GM12878 (cell line): Measurements from ENCODE around the gene GPR158. TPM values are rescaled to one million over a fixed set of nuclear protein-coding genes. Genes with fewer than 3 reads are reported as not detected.

Experiments used
- ATAC-seq: fragments of 200-7000 bp; cut with Tn5 transposase; 3 replicates; pipeline ENCODE4 v1.9.1; 2020; ENCODE audit warnings: mild to moderate bottlenecking, moderate library complexity
- BruUV-seq: library from RNA; stranded (reverse); fragments of 400-500 nt; replicated peaks from 2 replicates; lab custom pipeline; 2021; lab: Mats Ljungman, UMichigan
- CTCF ChIA-PET: fragments of 300-600 bp; sonication (Branson Sonifier 250); formaldehyde crosslinking; extraction: SDS; loops from one replicate; lab custom pipeline; 2021; ENCODE audit warnings: inconsistent platforms; lab: Yijun Ruan, JAX
- POLR2A ChIA-PET: fragments of 350-600 bp; formaldehyde crosslinking; extraction: SDS; loops from one replicate; lab custom pipeline; 2021; ENCODE audit warnings: inconsistent platforms; lab: Charles Lee
- RAD21 ChIA-PET: fragments of 300-600 bp; sonication (Branson Sonifier 250); formaldehyde crosslinking; loops from one replicate; lab custom pipeline; 2023; ENCODE audit warnings: antibody characterized with exemption; ENCODE audit not compliant: unreplicated experiment; lab: Charles Lee
- SMC1A ChIA-PET: fragments of 300-600 bp; sonication (Branson Sonifier 250); formaldehyde crosslinking; loops from one replicate; lab custom pipeline; 2023; ENCODE audit not compliant: unreplicated experiment, uncharacterized antibody; lab: Charles Lee
- DNase-seq: peaks from one replicate; pipeline ENCODE4 v3.0.0-alpha.2; 2011; ENCODE audit warnings: low read depth, low spot score
- FAIRE-seq: peaks from 3 replicates; lab custom pipeline; 2011; peaks lifted over from hg19 to GRCh38; lab: Jason Lieb, UNC
- H2AFZ ChIP-seq: 2 replicates; pipeline ENCODE4 v1.6.0; 2011; ENCODE audit warnings: low read depth, low read length, control low read depth; ENCODE audit not compliant: control insufficient read depth
- H3K27ac ChIP-seq: 2 replicates; pipeline ENCODE4 v1.5.1; 2011; ENCODE audit warnings: control low read depth; ENCODE audit not compliant: control insufficient read depth, insufficient read depth
- H3K27me3 ChIP-seq, 2 experiments: replicated peaks in 1 of 2; 2 replicates each; pipeline versions ENCODE4 v1.6.0 to v1.6.1; 2011; ENCODE audit warnings: low read length in 1 of 2; ENCODE audit not compliant: control insufficient read depth in 2 of 2, insufficient read depth in 2 of 2
- H3K36me3 ChIP-seq, 2 experiments: 2 replicates each; pipeline ENCODE4 v1.5.1; 2011; ENCODE audit warnings: low read length in 1 of 2; ENCODE audit not compliant: control insufficient read depth in 2 of 2, insufficient read depth in 2 of 2
- H3K4me1 ChIP-seq: 2 replicates; pipeline ENCODE4 v1.6.1; 2011; ENCODE audit warnings: mild to moderate bottlenecking, low read length, moderate library complexity, mixed read lengths; ENCODE audit not compliant: control insufficient read depth, insufficient read depth
- H3K4me2 ChIP-seq: 2 replicates; pipeline ENCODE4 v1.6.0; 2011; ENCODE audit warnings: control low read depth; ENCODE audit not compliant: control insufficient read depth, insufficient read depth
- H3K4me3 ChIP-seq: fragments of 200-600 bp; sonication (generic); 2 replicates; pipeline ENCODE4 v1.5.1; 2016
- H3K79me2 ChIP-seq: 2 replicates; pipeline ENCODE4 v1.6.0; 2011; ENCODE audit warnings: low read length; ENCODE audit not compliant: control insufficient read depth, insufficient read depth
- H3K9ac ChIP-seq: 2 replicates; pipeline ENCODE4 v1.8.0; 2011; ENCODE audit warnings: low read length, control low read depth, mixed read lengths; ENCODE audit not compliant: control insufficient read depth, insufficient read depth
- H3K9me3 ChIP-seq: replicated peaks from 3 replicates; pipeline ENCODE4 v1.5.1; 2011; ENCODE audit warnings: mild to moderate bottlenecking, low read length; ENCODE audit not compliant: control insufficient read depth, insufficient read depth
- H4K20me1 ChIP-seq: 2 replicates; pipeline ENCODE4 v1.6.0; 2011; ENCODE audit not compliant: control insufficient read depth, insufficient read depth
- EED ChIP-seq: sonication (generic); IDR thresholded peaks from 2 replicates; pipeline ENCODE4 v1.6.1; 2016; ENCODE audit warnings: antibody characterized with exemption, low read depth
- GABPA ChIP-seq: IDR thresholded peaks from 2 replicates; pipeline ENCODE4 v1.6.1; 2014; ENCODE audit warnings: antibody characterized with exemption, low read depth, mild to moderate bottlenecking, inconsistent platforms
- HDAC6 ChIP-seq: fragments of 200-600 bp; sonication (generic); IDR thresholded peaks from one replicate; pipeline ENCODE4 v1.8.0; 2017; ENCODE audit warnings: antibody characterized with exemption; ENCODE audit not compliant: unreplicated experiment
- PAX5 ChIP-seq: IDR thresholded peaks from 2 replicates; pipeline ENCODE4 v1.6.1; 2011; ENCODE audit warnings: low read depth, low read length, borderline replicate concordance
- STAT3 ChIP-seq: IDR thresholded peaks from 2 replicates; pipeline ENCODE4 v1.6.1; 2011; ENCODE audit warnings: low read depth, low read length, improper control_type of control experiment
- TCF12 ChIP-seq: IDR thresholded peaks from 2 replicates; pipeline ENCODE4 v1.6.1; 2011; ENCODE audit warnings: low read depth, mild to moderate bottlenecking, low read length
- WGBS: methylation state at CpG from one replicate; pipeline ENCODE4 v1.1.6; 2016; ENCODE audit warnings: low lambda C conversion rate; ENCODE audit not compliant: insufficient replicate concordance, insufficient coverage; ENCODE audit errors: missing lambda C conversion rate; 5-methylcytosine and 5-hydroxymethylcytosine counted together
- in situ Hi-C: fragments of 300-500 bp; cut with MboI; formaldehyde crosslinking; loops from 9 replicates; pipeline ENCODE4 v1.14.3; 2018; ENCODE audit warnings: mixed read lengths
- intact Hi-C: fragments of 100-400 bp; cut with micrococcal nuclease; formaldehyde crosslinking; loops from one replicate; pipeline ENCODE4 v1.14.2; 2022; ENCODE audit not compliant: unreplicated experiment
- polyA plus RNA-seq, 11 experiments: library from polyadenylated mRNA; depleted of rRNA in 4 of 11; unstranded in 6 of 11; stranded (reverse) in 5 of 11; fragments of >200 nt; fragmentation: Nextera tagmentation in 4 of 11; fragmentation: Illumina TruSeq in 1 of 11; extraction: Ambion mirVana in 4 of 11; extraction: Trizol in 1 of 11; gene quantifications; 1 replicate in 1 of 11; 2 replicates in 10 of 11; pipeline versions ENCODE4 v1.2.1 to v1.2.3, GENCODE V29; 2011 to 2016; ENCODE audit warnings: inconsistent platforms in 2 of 11, missing spikeins in 2 of 11, low read depth in 1 of 11
- total RNA-seq, 4 experiments: library from RNA; depleted of rRNA in 3 of 4; stranded (reverse); fragments of >200 nt in 3 of 4; fragmentation: Illumina TruSeq in 1 of 4; extraction: Trizol in 1 of 4; gene quantifications; 2 replicates each; pipeline versions ENCODE4 v1.2.1 to v1.2.3, GENCODE V29; 2013 to 2021
- TF ChIP-seq, protein P1 (sequence below): fragments of 450-650 bp; IDR thresholded peaks from 2 replicates; pipeline ENCODE4 v1.6.1; 2014; ENCODE audit warnings: mild to moderate bottlenecking
- TF ChIP-seq, protein P2 (sequence below): fragments of 450-650 bp; formaldehyde crosslinking; IDR thresholded peaks from 2 replicates; pipeline ENCODE4 v1.4.0; 2022; ENCODE audit warnings: mild to moderate bottlenecking, moderate library complexity
- TF ChIP-seq, protein P3 (sequence below), 3 experiments: IDR thresholded peaks in 2 of 3; conservative IDR thresholded peaks in 1 of 3; 2 replicates each; pipeline ENCODE4 v1.5.1; 2011; ENCODE audit warnings: low read depth in 3 of 3, low read length in 3 of 3, mild to moderate bottlenecking in 3 of 3, control low read depth in 2 of 3, moderate library complexity in 2 of 3, inconsistent platforms in 1 of 3, mixed read lengths in 1 of 3; ENCODE audit not compliant: control insufficient read depth in 2 of 3, insufficient read depth in 1 of 3; ENCODE audit errors: extremely low read depth in 1 of 3
- TF ChIP-seq, protein P4 (sequence below): fragments of 450-650 bp; IDR thresholded peaks from 2 replicates; pipeline ENCODE4 v1.6.1; 2018; ENCODE audit warnings: borderline replicate concordance, mild to moderate bottlenecking; ENCODE audit not compliant: partially characterized antibody
- TF ChIP-seq, protein P5 (sequence below): fragments of 450-650 bp; IDR thresholded peaks from 2 replicates; pipeline ENCODE4 v1.6.1; 2016; ENCODE audit warnings: mild to moderate bottlenecking

GPR158 gene
- total and polyA plus RNA-seq, 10 of the 15 experiments (the other 5 are each of a cell fraction or from before 2014, with no cell fraction given), result not detected

DNA sequence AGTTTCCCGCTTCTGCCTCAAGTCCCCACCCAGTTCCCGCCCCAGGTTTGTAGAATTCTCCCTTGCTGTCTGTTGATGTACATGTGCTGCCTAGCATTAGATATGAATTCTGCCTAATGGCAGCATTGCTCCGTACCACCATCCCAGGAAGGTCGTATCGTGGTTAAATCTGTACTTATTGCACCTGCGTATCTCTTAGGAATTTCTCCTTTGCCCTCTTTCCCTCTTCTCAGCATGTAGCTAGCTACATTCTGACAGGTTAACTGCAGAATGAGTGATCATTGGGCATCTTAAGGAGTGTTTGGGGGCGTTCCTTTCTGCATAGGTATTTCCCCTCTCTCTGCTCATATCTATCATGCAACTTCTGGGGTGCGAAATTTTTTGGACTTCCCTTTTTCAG is 293.1 kb downstream of the GPR158 start (continued):
- TF ChIP-seq, protein P1, sequence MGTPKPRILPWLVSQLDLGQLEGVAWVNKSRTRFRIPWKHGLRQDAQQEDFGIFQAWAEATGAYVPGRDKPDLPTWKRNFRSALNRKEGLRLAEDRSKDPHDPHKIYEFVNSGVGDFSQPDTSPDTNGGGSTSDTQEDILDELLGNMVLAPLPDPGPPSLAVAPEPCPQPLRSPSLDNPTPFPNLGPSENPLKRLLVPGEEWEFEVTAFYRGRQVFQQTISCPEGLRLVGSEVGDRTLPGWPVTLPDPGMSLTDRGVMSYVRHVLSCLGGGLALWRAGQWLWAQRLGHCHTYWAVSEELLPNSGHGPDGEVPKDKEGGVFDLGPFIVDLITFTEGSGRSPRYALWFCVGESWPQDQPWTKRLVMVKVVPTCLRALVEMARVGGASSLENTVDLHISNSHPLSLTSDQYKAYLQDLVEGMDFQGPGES, result no peak
- no peak for TF ChIP-seq GABPA
- TF ChIP-seq, protein P2, sequence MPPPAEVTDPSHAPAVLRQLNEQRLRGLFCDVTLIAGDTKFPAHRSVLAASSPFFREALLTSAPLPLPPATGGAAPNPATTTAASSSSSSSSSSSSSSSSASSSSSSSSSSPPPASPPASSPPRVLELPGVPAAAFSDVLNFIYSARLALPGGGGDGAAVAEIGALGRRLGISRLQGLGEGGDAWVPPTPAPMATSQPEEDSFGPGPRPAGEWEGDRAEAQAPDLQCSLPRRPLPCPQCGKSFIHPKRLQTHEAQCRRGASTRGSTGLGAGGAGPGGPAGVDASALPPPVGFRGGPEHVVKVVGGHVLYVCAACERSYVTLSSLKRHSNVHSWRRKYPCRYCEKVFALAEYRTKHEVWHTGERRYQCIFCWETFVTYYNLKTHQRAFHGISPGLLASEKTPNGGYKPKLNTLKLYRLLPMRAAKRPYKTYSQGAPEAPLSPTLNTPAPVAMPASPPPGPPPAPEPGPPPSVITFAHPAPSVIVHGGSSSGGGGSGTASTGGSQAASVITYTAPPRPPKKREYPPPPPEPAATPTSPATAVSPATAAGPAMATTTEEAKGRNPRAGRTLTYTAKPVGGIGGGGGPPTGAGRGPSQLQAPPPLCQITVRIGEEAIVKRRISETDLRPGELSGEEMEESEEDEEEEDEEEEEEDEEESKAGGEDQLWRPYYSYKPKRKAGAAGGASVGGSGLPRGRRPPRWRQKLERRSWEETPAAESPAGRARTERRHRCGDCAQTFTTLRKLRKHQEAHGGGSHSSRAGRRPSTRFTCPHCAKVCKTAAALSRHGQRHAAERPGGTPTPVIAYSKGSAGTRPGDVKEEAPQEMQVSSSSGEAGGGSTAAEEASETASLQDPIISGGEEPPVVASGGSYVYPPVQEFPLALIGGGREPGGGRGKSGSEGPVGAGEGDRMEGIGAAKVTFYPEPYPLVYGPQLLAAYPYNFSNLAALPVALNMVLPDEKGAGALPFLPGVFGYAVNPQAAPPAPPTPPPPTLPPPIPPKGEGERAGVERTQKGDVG, result no peak

DNA sequence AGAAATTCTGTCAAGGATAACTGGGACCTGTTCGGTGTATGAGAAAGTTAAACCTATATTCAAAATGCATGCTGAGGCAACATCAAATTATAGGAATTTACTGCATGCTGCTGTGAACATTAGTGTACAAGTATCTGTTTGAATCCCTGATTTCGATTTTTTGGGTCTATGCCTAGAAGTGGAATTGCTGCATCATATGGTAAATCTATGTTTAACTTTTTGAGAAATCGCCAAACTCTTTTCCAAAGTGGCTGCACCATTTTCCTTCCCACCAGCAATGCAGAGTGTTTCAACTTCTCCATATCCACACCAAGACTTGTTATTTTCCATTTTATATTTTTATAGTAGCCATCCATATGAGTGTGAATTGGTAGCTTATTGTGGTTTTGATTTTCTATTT is 306.7 kb downstream of the GPR158 start:
- intact Hi-C loops, result no loop called here
- H4K20me1 ChIP-seq, result no peaks in the 10 kb centered on the region
- WGBS, result 54% methylated on average over 3 of the region's 3 CpGs
- in situ Hi-C loops, result no loop called here
- H3K9ac ChIP-seq, result no peak overlapping the region
- ATAC-seq, result no peak
- H3K4me1 ChIP-seq, result no peaks in the 10 kb centered on the region
- H3K27ac ChIP-seq, result no peak overlapping the region
- CTCF ChIA-PET, result no interaction called here
- H3K36me3 ChIP-seq, result no peaks in the 10 kb centered on the region
- no peak for FAIRE-seq
- POLR2A ChIA-PET, result no interaction called here
- no peak overlapping the region for H3K4me3 ChIP-seq
- H3K27me3 ChIP-seq, result no peaks in the 10 kb centered on the region
- no peak overlapping the region for H2AFZ ChIP-seq
- BruUV-seq, result no TSS peak
- TF ChIP-seq, protein P3, sequence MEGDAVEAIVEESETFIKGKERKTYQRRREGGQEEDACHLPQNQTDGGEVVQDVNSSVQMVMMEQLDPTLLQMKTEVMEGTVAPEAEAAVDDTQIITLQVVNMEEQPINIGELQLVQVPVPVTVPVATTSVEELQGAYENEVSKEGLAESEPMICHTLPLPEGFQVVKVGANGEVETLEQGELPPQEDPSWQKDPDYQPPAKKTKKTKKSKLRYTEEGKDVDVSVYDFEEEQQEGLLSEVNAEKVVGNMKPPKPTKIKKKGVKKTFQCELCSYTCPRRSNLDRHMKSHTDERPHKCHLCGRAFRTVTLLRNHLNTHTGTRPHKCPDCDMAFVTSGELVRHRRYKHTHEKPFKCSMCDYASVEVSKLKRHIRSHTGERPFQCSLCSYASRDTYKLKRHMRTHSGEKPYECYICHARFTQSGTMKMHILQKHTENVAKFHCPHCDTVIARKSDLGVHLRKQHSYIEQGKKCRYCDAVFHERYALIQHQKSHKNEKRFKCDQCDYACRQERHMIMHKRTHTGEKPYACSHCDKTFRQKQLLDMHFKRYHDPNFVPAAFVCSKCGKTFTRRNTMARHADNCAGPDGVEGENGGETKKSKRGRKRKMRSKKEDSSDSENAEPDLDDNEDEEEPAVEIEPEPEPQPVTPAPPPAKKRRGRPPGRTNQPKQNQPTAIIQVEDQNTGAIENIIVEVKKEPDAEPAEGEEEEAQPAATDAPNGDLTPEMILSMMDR (IDR thresholded peaks at IDR 0.05 in 2 of 3, conservative IDR thresholded peaks at IDR 0.05 in 1 of 3; ENCODE audit: control insufficient read depth in 2 of 3, extremely low read depth in 1 of 3, insufficient read depth in 1 of 3, low read depth in 3 of 3, low read length in 3 of 3), result no peak
- TF ChIP-seq, protein P4, sequence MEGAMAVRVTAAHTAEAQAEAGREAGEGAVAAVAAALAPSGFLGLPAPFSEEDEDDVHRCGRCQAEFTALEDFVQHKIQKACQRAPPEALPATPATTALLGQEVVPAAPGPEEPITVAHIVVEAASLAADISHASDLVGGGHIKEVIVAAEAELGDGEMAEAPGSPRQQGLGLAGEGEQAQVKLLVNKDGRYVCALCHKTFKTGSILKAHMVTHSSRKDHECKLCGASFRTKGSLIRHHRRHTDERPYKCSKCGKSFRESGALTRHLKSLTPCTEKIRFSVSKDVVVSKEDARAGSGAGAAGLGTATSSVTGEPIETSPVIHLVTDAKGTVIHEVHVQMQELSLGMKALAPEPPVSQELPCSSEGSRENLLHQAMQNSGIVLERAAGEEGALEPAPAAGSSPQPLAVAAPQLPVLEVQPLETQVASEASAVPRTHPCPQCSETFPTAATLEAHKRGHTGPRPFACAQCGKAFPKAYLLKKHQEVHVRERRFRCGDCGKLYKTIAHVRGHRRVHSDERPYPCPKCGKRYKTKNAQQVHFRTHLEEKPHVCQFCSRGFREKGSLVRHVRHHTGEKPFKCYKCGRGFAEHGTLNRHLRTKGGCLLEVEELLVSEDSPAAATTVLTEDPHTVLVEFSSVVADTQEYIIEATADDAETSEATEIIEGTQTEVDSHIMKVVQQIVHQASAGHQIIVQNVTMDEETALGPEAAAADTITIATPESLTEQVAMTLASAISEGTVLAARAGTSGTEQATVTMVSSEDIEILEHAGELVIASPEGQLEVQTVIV, result no peak
- TF ChIP-seq PAX5 (no peak), TCF12 (no peak), HDAC6 (no peak), EED (no peak), STAT3 (no peak)
- TF ChIP-seq, protein P5, sequence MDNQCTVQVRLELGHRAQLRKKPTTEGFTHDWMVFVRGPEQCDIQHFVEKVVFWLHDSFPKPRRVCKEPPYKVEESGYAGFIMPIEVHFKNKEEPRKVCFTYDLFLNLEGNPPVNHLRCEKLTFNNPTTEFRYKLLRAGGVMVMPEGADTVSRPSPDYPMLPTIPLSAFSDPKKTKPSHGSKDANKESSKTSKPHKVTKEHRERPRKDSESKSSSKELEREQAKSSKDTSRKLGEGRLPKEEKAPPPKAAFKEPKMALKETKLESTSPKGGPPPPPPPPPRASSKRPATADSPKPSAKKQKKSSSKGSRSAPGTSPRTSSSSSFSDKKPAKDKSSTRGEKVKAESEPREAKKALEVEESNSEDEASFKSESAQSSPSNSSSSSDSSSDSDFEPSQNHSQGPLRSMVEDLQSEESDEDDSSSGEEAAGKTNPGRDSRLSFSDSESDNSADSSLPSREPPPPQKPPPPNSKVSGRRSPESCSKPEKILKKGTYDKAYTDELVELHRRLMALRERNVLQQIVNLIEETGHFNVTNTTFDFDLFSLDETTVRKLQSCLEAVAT, result no peak
- no peaks in the 10 kb centered on the region for H3K9me3 ChIP-seq
- SMC1A ChIA-PET, result interaction anchor here (0.9 kb wide), 1 partner anchor 368 kb away, joined by 3 read pairs; no protein-coding TSS in a partner anchor
- RAD21 ChIA-PET, result no interaction called here
- H3K79me2 ChIP-seq, result no peaks in the 10 kb centered on the region
- H3K4me2 ChIP-seq, result no peak overlapping the region
- no peak for DNase-seq
